Right lobe of liver (tissue), 6 donors: ENCODE results near the gene GPR18. TPM values are rescaled to one million over a fixed set of nuclear protein-coding genes. Genes with fewer than 3 reads are reported as not detected.

Experiments
- ATAC-seq, 4 donors: fragments of 200-7000 bp; cut with Tn5 transposase; one replicate each; pipeline ENCODE4 v1.9.1; 2020; ENCODE audit warnings: mild to moderate bottlenecking in 4 of 4, moderate library complexity in 4 of 4
- DNase-seq, 3 donors: peaks; one replicate each; pipeline ENCODE4 v3.0.0-alpha.2; 2020
- H3K27ac ChIP-seq, 3 donors: fragments of 200-600 bp; one replicate each; pipeline ENCODE4 v1.8.0; 2022
- H3K27me3 ChIP-seq, 2 donors: fragments of 200-600 bp; one replicate each; pipeline ENCODE4 v1.8.0; 2022
- H3K36me3 ChIP-seq, 4 donors: fragments of 200-600 bp; sonication (generic) in 1 of 4; one replicate each; pipeline versions ENCODE4 v1.5.1 to v1.8.0; 2017 to 2022; ENCODE audit warnings: control low read depth in 1 of 4
- H3K4me1 ChIP-seq, 4 donors: fragments of 200-600 bp; sonication (generic) in 1 of 4; one replicate each; pipeline versions ENCODE4 v1.5.1 to v1.8.0; 2017 to 2022; ENCODE audit warnings: control low read depth in 1 of 4
- H3K4me3 ChIP-seq, 3 donors: fragments of 200-600 bp; one replicate each; pipeline ENCODE4 v1.8.0; 2022
- H3K9me3 ChIP-seq, 4 donors: fragments of 200-600 bp; sonication (generic) in 1 of 4; one replicate each; pipeline versions ENCODE4 v1.5.1 to v1.8.0; 2017 to 2022; ENCODE audit warnings: control low read depth in 1 of 4
- POLR2A ChIP-seq: fragments of 450-650 bp; IDR thresholded peaks from one replicate; pipeline ENCODE4 v1.6.1; 2017; ENCODE audit warnings: antibody characterized with exemption, mild to moderate bottlenecking
- WGBS: methylation state at CpG from one replicate; pipeline ENCODE4 v1.1.6; 2018; ENCODE audit warnings: low coverage, low lambda C conversion rate; ENCODE audit not compliant: insufficient coverage; ENCODE audit errors: missing lambda C conversion rate; 5-methylcytosine and 5-hydroxymethylcytosine counted together
- intact Hi-C, 2 donors: fragments of 100-400 bp; cut with DNase I; formaldehyde crosslinking; loops; one replicate each; pipeline versions ENCODE4 v1.11.2 to v1.14.1; 2022
- small RNA-seq, 2 experiments: library from RNA; depleted of rRNA; stranded (forward); fragments of <200 nt; gene quantifications; one replicate each; pipeline ENCODE3, GENCODE V24; 2016
- total RNA-seq, 6 experiments: library from RNA; depleted of rRNA in 2 of 6; stranded (reverse); fragments of >200 nt in 2 of 6; fragmentation: NEBNext Ultra II Directional in 3 of 6; extraction: Animal tissue kit (Norgen Biotek cat#: 25700) in 3 of 6; gene quantifications; one replicate each; pipeline versions ENCODE4 v1.1.0 to v1.2.4, GENCODE V29; 2016 to 2023
- TF ChIP-seq, protein P1 (sequence below), 4 donors: fragments of 200-600 bp in 3 of 4; fragments of 450-650 bp in 1 of 4; IDR thresholded peaks; one replicate each; pipeline versions ENCODE4 v1.5.1 to v1.8.0; 2016 to 2022; ENCODE audit warnings: antibody characterized with exemption in 4 of 4, mild to moderate bottlenecking in 2 of 4
- donor health status: DM: no; HTN: yes; CAD: no.
- donor health status: DM: no; HTN: no; CAD: no.
- donor health status: DM: no; HTN: no; CAD: no.
- donor health status: DM: no; HTN: yes; CAD: no.
- donor health status: DM: no; HTN: yes; CAD: no.

GPR18 gene
- total RNA-seq, 6 experiments from 2014 or later, result 0.13 to 0.17 TPM; not detected in 4

- no peaks in the 10 kb centered on the region for H3K27me3 ChIP-seq
- H3K4me3 ChIP-seq, result no peak overlapping the region
- no peaks in the 10 kb centered on the region for H3K36me3 ChIP-seq
- no peak overlapping the region for H3K27ac ChIP-seq
- DNase-seq (no peak), ATAC-seq (no peak)
- TF ChIP-seq, protein P1, sequence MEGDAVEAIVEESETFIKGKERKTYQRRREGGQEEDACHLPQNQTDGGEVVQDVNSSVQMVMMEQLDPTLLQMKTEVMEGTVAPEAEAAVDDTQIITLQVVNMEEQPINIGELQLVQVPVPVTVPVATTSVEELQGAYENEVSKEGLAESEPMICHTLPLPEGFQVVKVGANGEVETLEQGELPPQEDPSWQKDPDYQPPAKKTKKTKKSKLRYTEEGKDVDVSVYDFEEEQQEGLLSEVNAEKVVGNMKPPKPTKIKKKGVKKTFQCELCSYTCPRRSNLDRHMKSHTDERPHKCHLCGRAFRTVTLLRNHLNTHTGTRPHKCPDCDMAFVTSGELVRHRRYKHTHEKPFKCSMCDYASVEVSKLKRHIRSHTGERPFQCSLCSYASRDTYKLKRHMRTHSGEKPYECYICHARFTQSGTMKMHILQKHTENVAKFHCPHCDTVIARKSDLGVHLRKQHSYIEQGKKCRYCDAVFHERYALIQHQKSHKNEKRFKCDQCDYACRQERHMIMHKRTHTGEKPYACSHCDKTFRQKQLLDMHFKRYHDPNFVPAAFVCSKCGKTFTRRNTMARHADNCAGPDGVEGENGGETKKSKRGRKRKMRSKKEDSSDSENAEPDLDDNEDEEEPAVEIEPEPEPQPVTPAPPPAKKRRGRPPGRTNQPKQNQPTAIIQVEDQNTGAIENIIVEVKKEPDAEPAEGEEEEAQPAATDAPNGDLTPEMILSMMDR (IDR thresholded peaks at IDR 0.05), result no peak
- no peak for TF ChIP-seq POLR2A
- 89% methylated on average over 16 of the region's 22 CpGs for WGBS
- intact Hi-C loops, result no loop called here
- H3K4me1 ChIP-seq, result peaks cover 0 to 15% (median 0%) of the 10 kb centered on the region in 4 donors
- no peaks in the 10 kb centered on the region for H3K9me3 ChIP-seq
Measured at GRCh38 chr13:99205621-99206220, 52.5 kb downstream of the GPR18 start.

Small RNA genes lying within 50 kb of the gene (small RNA-seq; reads per million reads assigned to genes)
- 0 reads per million in 2 experiments for gene RN7SKP9

Other genes starting within 250 kb of the GPR18 start
- gene UBAC2, start 57.5 kb downstream of the GPR18 start, total RNA-seq, result 10 to 100 TPM; 30.2 to 45.0 (median 37.0) TPM
- 1 to 10 TPM in 3 of 6 experiments, under 1 TPM in 3; 0.26 to 3.2 (median 1.0) TPM for gene GPR183, start 49.0 kb upstream of the GPR18 start, total RNA-seq
- gene TM9SF2, start 243.1 kb upstream of the GPR18 start, total RNA-seq, result 100 to 1,000 TPM in 1 of 6 experiments, 10 to 100 TPM in 5; 83.6 to 102 (median 92.2) TPM